HG02642 (cell line): ENCODE results near the gene PSME1.
A peak's percentile ranks its signal among the peaks of the same experiment; 100 is the strongest.
"Not testable (repeated sequence)": the region's sequence is repeated elsewhere in the genome, so short reads cannot be mapped to it uniquely, and the experiment has no call there.

Experiments used
- ATAC-seq: cut with Tn5 transposase; IDR thresholded peaks from one replicate; pipeline ENCODE4 v1.9.1; 2021; ENCODE audit warnings: mild to moderate bottlenecking; ENCODE audit not compliant: unreplicated experiment, poor library complexity

The PSME1 gene

GRCh38 chr14:24102357-24103048, 33.5 kb upstream of the PSME1 start:
- no peak for ATAC-seq

GRCh38 chr14:24103451-24103850, 32.5 kb upstream of the PSME1 start:
- ATAC-seq: no peak

- ATAC-seq: not testable (repeated sequence)
Measured at GRCh38 chr14:24105609-24106239, 30.3 kb upstream of the PSME1 start.

- no peak for ATAC-seq
Measured at GRCh38 chr14:24106672-24107271, 29.2 kb upstream of the PSME1 start.

- ATAC-seq: peak; percentile 24
Measured at GRCh38 chr14:24108336-24108874, 27.6 kb upstream of the PSME1 start.

- ATAC-seq: no peak
Measured at GRCh38 chr14:24110060-24110459, 25.9 kb upstream of the PSME1 start.

- no peak for ATAC-seq
Measured at GRCh38 chr14:24110523-24110922, 25.5 kb upstream of the PSME1 start.

GRCh38 chr14:24113379-24113800, 22.6 kb upstream of the PSME1 start:
- no peak for ATAC-seq

- peak; percentile 29 for ATAC-seq
Measured at GRCh38 chr14:24113801-24114531, 22.0 kb upstream of the PSME1 start.

GRCh38 chr14:24114532-24115421, 21.2 kb upstream of the PSME1 start, which contains the start of the genes DCAF11 and NRL:
TSS of gene DCAF11 (plus strand) at chr14:24114777. CDS start at chr14:24115595, 818 bp downstream.
TSS of gene NRL (minus strand) at chr14:24114949. CDS start at chr14:24082848, 32,101 bp downstream.
- ATAC-seq: peak; percentile 86

GRCh38 chr14:24115422-24116127, 20.4 kb upstream of the PSME1 start:
- no peak for ATAC-seq

- ATAC-seq: no peak
Measured at GRCh38 chr14:24116128-24116814, 19.7 kb upstream of the PSME1 start.

GRCh38 chr14:24117179-24117578, 18.8 kb upstream of the PSME1 start:
- no peak for ATAC-seq

GRCh38 chr14:24119691-24120090, 16.3 kb upstream of the PSME1 start:
- ATAC-seq: no peak

- no peak for ATAC-seq
Measured at GRCh38 chr14:24121210-24121609, 14.8 kb upstream of the PSME1 start.

GRCh38 chr14:24122416-24122815, 13.6 kb upstream of the PSME1 start:
- no peak for ATAC-seq

- ATAC-seq: no peak
Measured at GRCh38 chr14:24122898-24123297, 13.1 kb upstream of the PSME1 start.
